Measurements from ENCODE around the gene RAVER1.

DNA sequence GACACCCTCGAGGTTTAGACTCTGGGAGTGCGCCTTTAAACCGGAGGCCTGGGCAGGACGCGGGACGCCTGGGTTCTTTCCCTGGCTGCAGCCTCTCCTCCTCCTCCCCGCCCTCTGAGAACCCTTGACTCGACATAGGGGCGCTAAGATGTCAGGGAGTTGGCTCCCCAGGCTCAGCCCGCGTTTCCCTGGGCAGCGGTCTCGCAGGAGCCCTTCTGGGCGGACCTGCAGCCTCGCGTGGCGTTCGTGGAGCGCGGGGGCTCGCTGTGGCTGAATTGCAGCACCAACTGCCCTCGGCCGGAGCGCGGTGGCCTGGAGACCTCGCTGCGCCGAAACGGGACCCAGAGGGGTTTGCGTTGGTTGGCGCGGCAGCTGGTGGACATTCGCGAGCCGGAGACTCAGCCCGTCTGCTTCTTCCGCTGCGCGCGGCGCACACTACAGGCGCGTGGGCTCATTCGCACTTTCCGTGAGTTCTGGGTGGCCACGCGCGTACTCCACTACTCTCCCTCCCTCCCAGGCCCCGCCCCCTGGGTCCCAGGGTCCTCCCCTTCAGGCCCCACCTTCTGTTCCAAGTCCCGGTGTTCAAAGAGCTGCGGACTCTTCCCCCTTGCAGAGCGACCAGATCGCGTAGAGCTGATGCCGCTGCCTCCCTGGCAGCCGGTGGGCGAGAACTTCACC, 42.3 kb downstream of the RAVER1 start:
- TF ChIP-seq, protein P1, sequence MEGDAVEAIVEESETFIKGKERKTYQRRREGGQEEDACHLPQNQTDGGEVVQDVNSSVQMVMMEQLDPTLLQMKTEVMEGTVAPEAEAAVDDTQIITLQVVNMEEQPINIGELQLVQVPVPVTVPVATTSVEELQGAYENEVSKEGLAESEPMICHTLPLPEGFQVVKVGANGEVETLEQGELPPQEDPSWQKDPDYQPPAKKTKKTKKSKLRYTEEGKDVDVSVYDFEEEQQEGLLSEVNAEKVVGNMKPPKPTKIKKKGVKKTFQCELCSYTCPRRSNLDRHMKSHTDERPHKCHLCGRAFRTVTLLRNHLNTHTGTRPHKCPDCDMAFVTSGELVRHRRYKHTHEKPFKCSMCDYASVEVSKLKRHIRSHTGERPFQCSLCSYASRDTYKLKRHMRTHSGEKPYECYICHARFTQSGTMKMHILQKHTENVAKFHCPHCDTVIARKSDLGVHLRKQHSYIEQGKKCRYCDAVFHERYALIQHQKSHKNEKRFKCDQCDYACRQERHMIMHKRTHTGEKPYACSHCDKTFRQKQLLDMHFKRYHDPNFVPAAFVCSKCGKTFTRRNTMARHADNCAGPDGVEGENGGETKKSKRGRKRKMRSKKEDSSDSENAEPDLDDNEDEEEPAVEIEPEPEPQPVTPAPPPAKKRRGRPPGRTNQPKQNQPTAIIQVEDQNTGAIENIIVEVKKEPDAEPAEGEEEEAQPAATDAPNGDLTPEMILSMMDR (conservative IDR thresholded peaks at IDR 0.05; ENCODE audit: low read length) = no peak
- TF ChIP-seq EZH2phosphoT487 (IDR thresholded peaks at IDR 0.05; ENCODE audit: borderline replicate concordance, low read depth, low read length) = no peak

Data from OCI-LY7 (cell line).